Ovary (tissue), 9 donors: Measurements from ENCODE around the gene EVX2. TPM values are rescaled to one million over a fixed set of nuclear protein-coding genes. Genes with fewer than 3 reads are reported as not detected.

Source experiments
- DNase-seq, 5 donors: peaks; one replicate each; pipeline ENCODE4 v3.0.0-alpha.2; 2019 to 2020
- H3K27ac ChIP-seq, 2 donors: fragments of 200-600 bp; one replicate each; pipeline versions ENCODE4 v1.5.1 to v1.8.0; 2019 to 2022
- H3K27me3 ChIP-seq: fragments of 200-600 bp; one replicate; pipeline ENCODE4 v1.8.0; 2022
- H3K36me3 ChIP-seq: fragments of 200-600 bp; sonication (generic); one replicate; pipeline ENCODE4 v1.5.1; 2019
- H3K4me1 ChIP-seq: one replicate; pipeline ENCODE4 v1.8.1; 2013; ENCODE audit warnings: mild to moderate bottlenecking, moderate library complexity; ENCODE audit not compliant: insufficient read depth
- H3K4me3 ChIP-seq: fragments of 200-600 bp; sonication (generic); one replicate; pipeline ENCODE4 v1.5.1; 2017
- H3K9me3 ChIP-seq, 2 donors: fragments of 200-600 bp in 1 of 2; sonication (generic) in 1 of 2; one replicate each; pipeline versions ENCODE4 v1.5.1 to v1.8.1; 2013 to 2019; ENCODE audit warnings: mild to moderate bottlenecking in 1 of 2, moderate library complexity in 1 of 2
- EP300 ChIP-seq: sonication (generic); formaldehyde crosslinking; IDR thresholded peaks from one replicate; pipeline ENCODE4 v1.6.1; 2017; ENCODE audit warnings: antibody characterized with exemption
- POLR2A ChIP-seq: fragments of 450-650 bp; IDR thresholded peaks from one replicate; pipeline ENCODE4 v1.6.1; 2017; ENCODE audit warnings: antibody characterized with exemption, mild to moderate bottlenecking, moderate library complexity
- WGBS, 3 donors: extraction: QIAGEN DNeasy Blood & Tissue Kit in 1 of 3; methylation state at CpG; one replicate each; pipeline versions ENCODE4 v1.1.5 to v1.1.7; 2013 to 2017; 5-methylcytosine and 5-hydroxymethylcytosine counted together
- intact Hi-C, 4 donors: fragments of 100-400 bp; cut with DNase I; formaldehyde crosslinking; loops; one replicate each; pipeline versions ENCODE4 v1.11.0 to v1.15.1; 2022 to 2023
- polyA plus RNA-seq, 2 donors: library from polyadenylated mRNA; stranded (reverse); fragments of 200-250 nt in 1 of 2; fragments of 350-450 nt in 1 of 2; fragmentation: Illumina TruSeq in 1 of 2; extraction: RNeasy Lipid Tissue Mini Kit (QIAGEN cat#74804) in 1 of 2; gene quantifications; one replicate each; pipeline ENCODE4 v1.2.3, GENCODE V29; 2013 to 2014
- total RNA-seq, 7 donors: library from RNA; depleted of rRNA in 2 of 7; stranded (reverse); fragments of >200 nt in 2 of 7; fragmentation: NEBNext Ultra II Directional in 3 of 7; extraction: Animal tissue kit (Norgen Biotek cat#: 25700) in 3 of 7; gene quantifications; one replicate each; pipeline versions ENCODE4 v1.1.0 to v1.2.4, GENCODE V29; 2016 to 2023
- TF ChIP-seq, protein P1 (sequence below), 3 donors: fragments of 450-650 bp in 2 of 3; fragments of 200-600 bp in 1 of 3; IDR thresholded peaks; one replicate each; pipeline versions ENCODE4 v1.5.1 to v1.8.0; 2016 to 2022; ENCODE audit warnings: antibody characterized with exemption in 3 of 3, mild to moderate bottlenecking in 1 of 3
- donor health status: DM: no; HTN: no; CAD: no; lungs with moderate emphysema.
- donor health status: DM: no; HTN: no; CAD: no.
- donor health status: Bipolar disorder and iron deficiency.
- donor health status: DM: yes; HTN: yes; CAD: no.
- donor health status: DM: no; HTN: no; CAD: no.
- donor health status: DM: yes; HTN: yes; CAD: no.

EVX2 gene
- total and polyA plus RNA-seq, 9 donors, result not detected

DNA sequence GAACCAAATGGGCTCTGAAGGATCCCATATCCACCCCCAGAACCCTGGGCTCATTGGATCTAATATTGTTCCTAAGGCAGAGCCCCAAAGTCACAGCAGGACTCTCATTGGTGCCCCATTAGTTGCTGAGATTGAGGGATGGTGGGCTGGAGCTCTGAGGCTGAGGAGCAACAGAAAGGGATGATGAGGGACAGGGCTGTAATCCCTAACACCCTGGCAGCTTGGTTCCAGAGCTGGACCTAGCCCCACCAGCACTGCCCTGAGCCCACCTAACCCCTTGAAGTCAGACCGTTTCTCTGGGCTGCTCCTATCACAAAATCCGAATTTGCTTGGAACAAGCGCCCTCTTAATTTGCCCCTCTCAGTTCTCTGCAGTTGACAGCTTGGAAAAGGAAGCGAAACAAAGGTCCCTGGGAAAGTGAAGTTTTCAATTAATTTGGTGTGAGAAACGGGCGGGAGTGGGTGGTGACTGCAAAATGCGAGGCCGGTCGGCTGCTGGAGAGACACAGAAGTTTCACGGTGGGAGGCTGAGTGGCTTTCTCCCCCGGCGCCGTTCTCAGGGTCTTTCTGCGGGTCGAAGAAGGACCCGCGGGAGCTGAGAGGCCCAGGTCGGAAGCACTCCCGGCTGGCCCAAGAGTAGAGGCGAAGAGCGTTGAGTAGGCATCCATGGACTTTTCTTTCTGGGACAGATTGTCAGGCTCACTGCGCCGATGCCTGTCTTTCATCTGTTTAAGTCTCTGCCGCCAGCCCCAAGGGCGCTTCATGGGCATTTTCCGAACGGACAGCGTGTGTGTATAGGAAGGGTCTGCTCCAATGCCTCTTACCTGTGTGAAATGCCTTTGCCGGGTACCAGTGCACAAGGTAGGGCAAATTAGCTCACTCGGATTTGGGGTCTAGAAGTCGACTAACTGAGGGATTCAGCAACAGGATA, 7.8 kb upstream of the EVX2 start:
- Histone ChIP-seq H3K4me3 (no peak overlapping the region), H3K27me3 (peaks cover 18% of the 10 kb centered on the region), H3K27ac (no peak overlapping the region), H3K36me3 (no peaks in the 10 kb centered on the region), H3K9me3 (no peaks in the 10 kb centered on the region), H3K4me1 (peaks cover 7% of the 10 kb centered on the region)
- TF ChIP-seq POLR2A (no peak), EP300 (no peak)
- TF ChIP-seq, protein P1, sequence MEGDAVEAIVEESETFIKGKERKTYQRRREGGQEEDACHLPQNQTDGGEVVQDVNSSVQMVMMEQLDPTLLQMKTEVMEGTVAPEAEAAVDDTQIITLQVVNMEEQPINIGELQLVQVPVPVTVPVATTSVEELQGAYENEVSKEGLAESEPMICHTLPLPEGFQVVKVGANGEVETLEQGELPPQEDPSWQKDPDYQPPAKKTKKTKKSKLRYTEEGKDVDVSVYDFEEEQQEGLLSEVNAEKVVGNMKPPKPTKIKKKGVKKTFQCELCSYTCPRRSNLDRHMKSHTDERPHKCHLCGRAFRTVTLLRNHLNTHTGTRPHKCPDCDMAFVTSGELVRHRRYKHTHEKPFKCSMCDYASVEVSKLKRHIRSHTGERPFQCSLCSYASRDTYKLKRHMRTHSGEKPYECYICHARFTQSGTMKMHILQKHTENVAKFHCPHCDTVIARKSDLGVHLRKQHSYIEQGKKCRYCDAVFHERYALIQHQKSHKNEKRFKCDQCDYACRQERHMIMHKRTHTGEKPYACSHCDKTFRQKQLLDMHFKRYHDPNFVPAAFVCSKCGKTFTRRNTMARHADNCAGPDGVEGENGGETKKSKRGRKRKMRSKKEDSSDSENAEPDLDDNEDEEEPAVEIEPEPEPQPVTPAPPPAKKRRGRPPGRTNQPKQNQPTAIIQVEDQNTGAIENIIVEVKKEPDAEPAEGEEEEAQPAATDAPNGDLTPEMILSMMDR (IDR thresholded peaks at IDR 0.05), result no peak
- DNase-seq, result no peak
- 10 to 11% (median 10%) methylated on average over 31 of the region's 31 CpGs for WGBS, 3 donors
- intact Hi-C loops, result loop anchor here in 1 of 4 donors (10.0 kb wide), 1 partner anchor 407 kb away; no protein-coding TSS in a partner anchor

DNA sequence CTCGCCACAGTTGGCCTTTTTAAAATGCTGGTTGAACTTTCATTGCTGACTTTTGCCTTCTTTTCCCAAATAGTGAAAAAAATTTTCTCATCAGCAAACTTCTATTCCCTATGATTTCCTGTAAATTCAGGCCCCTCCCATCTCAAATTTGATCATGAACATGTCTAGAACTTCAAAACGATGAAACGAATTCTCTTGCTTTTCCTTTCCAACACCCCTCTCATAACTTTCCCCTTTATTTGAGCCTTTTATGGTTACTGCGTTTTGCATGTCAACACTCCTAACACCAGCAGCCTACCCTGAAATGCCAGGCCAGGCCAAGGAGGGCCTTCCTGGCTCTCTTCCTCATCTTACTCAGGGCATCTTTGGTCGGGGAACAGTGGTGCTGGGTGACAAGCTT, 7.1 kb upstream of the EVX2 start:
- TF ChIP-seq, protein P1 (IDR thresholded peaks at IDR 0.05), result no peak
- TF ChIP-seq EP300, result no peak
- no peak for TF ChIP-seq POLR2A
- no peaks in the 10 kb centered on the region for H3K36me3 ChIP-seq
- no peak for DNase-seq
- H3K4me3 ChIP-seq, result no peak overlapping the region
- no peaks in the 10 kb centered on the region for H3K9me3 ChIP-seq
- intact Hi-C loops, result loop anchor here in 1 of 4 donors (10.0 kb wide), 1 partner anchor 406 kb away; no protein-coding TSS in a partner anchor
- H3K27ac ChIP-seq, result no peak overlapping the region
- peaks cover 7% of the 10 kb centered on the region for H3K4me1 ChIP-seq
- H3K27me3 ChIP-seq, result peaks cover 18% of the 10 kb centered on the region
- WGBS, 3 donors, result 27 to 34% (median 33%) methylated on average over 5 of the region's 5 CpGs

DNA sequence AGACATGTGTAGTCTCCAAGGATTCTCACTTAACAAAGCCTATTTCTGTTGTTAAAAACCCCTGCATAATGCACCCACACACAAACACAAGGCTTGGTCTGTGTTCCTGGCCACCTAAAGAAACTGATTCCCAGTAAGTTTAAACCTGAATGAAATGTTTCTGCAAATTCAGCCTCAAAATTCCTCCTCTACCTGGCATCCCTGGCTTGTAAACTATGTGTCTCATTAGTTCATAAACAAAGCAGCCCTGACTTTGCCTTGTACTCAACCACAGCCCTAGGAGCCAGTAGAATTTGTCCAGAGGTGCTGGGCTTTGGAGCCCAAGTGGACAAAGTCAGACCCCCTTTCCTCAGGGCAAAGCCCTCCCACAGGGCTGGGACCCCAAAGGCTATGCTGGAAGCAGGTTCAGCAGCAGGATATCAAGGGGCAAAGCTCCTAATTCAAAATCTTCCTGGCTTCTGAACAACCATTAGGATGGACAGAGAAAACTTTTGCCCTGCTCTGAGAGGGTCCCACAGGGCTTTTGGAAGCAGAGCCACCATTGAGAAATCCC, 6.2 kb upstream of the EVX2 start:
- peaks cover 12% of the 10 kb centered on the region for H3K27me3 ChIP-seq
- H3K27ac ChIP-seq, result no peak overlapping the region
- peaks cover 7% of the 10 kb centered on the region for H3K4me1 ChIP-seq
- DNase-seq, result no peak
- no peak overlapping the region for H3K4me3 ChIP-seq
- intact Hi-C loops, result loop anchor here in 2 of 4 donors (10.0 kb wide), 1 partner anchor 405 kb away; no protein-coding TSS in a partner anchor
- H3K9me3 ChIP-seq, result no peaks in the 10 kb centered on the region
- H3K36me3 ChIP-seq, result no peaks in the 10 kb centered on the region
- TF ChIP-seq, protein P1 (IDR thresholded peaks at IDR 0.05), result no peak
- TF ChIP-seq POLR2A (no peak), EP300 (no peak)

DNA sequence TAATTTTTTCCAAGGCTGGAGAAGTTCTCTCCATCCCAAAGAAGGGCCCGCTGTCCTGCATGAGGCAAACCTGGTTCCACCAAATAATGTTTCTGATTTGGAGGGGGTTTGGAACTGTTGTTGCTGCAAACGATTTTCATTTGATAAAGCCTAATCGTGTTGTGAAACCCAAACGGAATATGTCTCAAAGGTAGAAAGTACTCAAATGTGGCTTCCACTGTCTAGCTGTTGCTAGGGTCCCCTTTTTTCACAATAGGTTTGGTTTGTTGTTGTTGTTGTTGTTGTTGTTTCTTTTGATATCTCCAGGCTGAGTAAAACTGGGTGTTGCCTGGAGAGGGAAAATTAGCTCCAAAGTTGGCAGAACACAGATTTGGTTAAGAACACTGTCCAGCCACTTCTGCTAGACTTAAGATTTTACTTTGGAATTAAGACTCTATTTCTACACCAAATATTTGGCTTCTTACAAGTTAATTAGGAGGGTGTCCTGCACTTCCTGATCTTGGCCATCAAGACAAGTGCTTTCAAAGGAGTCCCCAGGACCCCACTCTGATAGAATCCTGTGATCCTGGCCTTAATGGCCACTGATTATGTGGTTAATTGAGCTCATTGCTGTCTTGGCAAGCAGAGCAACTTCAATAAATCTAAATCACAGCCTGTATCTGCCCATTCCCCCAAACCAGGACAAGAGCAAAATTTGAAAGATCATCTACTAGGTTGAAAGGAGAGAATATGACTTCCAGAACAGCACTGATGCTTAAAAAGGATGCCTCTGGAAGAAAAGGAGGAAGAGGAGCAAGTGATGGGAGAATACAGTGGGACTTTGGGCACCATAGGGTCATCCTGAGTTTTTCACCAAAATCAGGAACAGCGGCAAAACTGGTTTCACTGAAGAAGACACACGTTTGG, 5.4 kb upstream of the EVX2 start:
- WGBS, 3 donors, result 8 to 14% (median 8%) methylated on average over 6 of the region's 6 CpGs
- no peak for TF ChIP-seq EP300
- TF ChIP-seq, protein P1 (IDR thresholded peaks at IDR 0.05), result no peak
- TF ChIP-seq POLR2A, result no peak
- no peaks in the 10 kb centered on the region for H3K9me3 ChIP-seq
- H3K27me3 ChIP-seq, result peaks cover 12% of the 10 kb centered on the region
- peaks cover 7% of the 10 kb centered on the region for H3K4me1 ChIP-seq
- H3K27ac ChIP-seq, result no peak overlapping the region
- no peak for DNase-seq
- intact Hi-C loops, result loop anchor here in 1 of 4 donors (10.0 kb wide), 1 partner anchor 404 kb away; no protein-coding TSS in a partner anchor
- H3K36me3 ChIP-seq, result no peaks in the 10 kb centered on the region
- no peak overlapping the region for H3K4me3 ChIP-seq
